Heart left ventricle (tissue), 13 donors: ENCODE results near the gene MRPL36.

ENCODE experiments used
- CTCF ChIP-seq, 12 donors: fragments of 200-600 bp; sonication (generic) in 4 of 12; IDR thresholded peaks; one replicate each; pipeline versions ENCODE4 v1.5.0 to v1.8.0; 2018 to 2022; ENCODE audit warnings: antibody characterized with exemption in 12 of 12, mild to moderate bottlenecking in 5 of 12
- POLR2A ChIP-seq, 2 donors: fragments of 450-650 bp; IDR thresholded peaks; one replicate each; pipeline ENCODE4 v1.6.1; 2017; ENCODE audit warnings: antibody characterized with exemption in 2 of 2, mild to moderate bottlenecking in 2 of 2, moderate library complexity in 2 of 2
- donor health status: ischemic (EF 13 %, LVEDD 7.1; RV severe dilation, severe dysfunction).
- donor health status: DM: no; HTN: yes; CAD: no.
- donor health status: DM: no; HTN: no; CAD: no.
- donor health status: ischemic (EF 25% LVEDD 6.9; RV normal size, moderate dysfunction).
- donor health status: ischemic (EF 25% LVEDD 5.7; RV mildly dilated, moderate dysfunction).
- donor health status: ischemic (EF 35%, LVEDD 5.7; RV mildly dilated, moderate dysfunction).
- donor health status: nonischemic (EF 11% LVEDD 7.7; RV severe dilation, severe dysfunction).
- donor health status: DM: yes; HTN: yes; CAD: no.
- donor health status: PGD.
- donor health status: ischemic (EF 29% LVEDD 5.4; RV normal size, mild dysfunction).
- donor health status: nonischemic (EF 23%, LVEDD 6.1; RV moderate dilation, normal function).

GRCh38 chr5:1764606-1764960, 35.1 kb downstream of the MRPL36 start:
- TF ChIP-seq CTCF (IDR thresholded peaks at IDR 0.05) (no peak), POLR2A (IDR thresholded peaks at IDR 0.05) (no peak)
